ENCODE measurements around the gene CST5.

DNA sequence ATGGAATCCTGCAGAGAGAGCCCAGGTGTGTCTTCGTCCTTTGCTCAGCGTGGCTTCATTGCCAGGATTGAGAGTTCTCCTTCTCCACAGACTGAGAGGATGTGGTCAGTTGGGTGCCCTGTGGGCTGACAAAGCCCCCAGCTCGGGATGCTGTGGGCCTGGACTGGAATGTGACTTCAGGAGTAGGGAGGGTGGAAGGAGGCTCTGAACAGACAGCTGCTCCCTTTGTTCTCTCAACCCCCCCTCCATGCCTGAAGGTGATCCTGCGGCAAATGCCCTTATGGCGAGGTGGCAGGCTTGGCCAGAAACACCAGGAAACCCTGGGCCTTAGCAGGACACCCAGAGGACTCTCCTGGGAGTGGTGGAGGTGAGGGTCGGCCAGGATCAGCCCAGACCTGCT lies 1.8 kb upstream of the CST5 start:
- TF ChIP-seq, protein P1, sequence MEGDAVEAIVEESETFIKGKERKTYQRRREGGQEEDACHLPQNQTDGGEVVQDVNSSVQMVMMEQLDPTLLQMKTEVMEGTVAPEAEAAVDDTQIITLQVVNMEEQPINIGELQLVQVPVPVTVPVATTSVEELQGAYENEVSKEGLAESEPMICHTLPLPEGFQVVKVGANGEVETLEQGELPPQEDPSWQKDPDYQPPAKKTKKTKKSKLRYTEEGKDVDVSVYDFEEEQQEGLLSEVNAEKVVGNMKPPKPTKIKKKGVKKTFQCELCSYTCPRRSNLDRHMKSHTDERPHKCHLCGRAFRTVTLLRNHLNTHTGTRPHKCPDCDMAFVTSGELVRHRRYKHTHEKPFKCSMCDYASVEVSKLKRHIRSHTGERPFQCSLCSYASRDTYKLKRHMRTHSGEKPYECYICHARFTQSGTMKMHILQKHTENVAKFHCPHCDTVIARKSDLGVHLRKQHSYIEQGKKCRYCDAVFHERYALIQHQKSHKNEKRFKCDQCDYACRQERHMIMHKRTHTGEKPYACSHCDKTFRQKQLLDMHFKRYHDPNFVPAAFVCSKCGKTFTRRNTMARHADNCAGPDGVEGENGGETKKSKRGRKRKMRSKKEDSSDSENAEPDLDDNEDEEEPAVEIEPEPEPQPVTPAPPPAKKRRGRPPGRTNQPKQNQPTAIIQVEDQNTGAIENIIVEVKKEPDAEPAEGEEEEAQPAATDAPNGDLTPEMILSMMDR (IDR thresholded peaks at IDR 0.05; ENCODE audit: low read depth, low read length, missing input control): no peak
- TF ChIP-seq TAF1 (conservative IDR thresholded peaks at IDR 0.05): no peak
- no peak for TF ChIP-seq YY1 (IDR thresholded peaks at IDR 0.05)
- TF ChIP-seq, protein P2, sequence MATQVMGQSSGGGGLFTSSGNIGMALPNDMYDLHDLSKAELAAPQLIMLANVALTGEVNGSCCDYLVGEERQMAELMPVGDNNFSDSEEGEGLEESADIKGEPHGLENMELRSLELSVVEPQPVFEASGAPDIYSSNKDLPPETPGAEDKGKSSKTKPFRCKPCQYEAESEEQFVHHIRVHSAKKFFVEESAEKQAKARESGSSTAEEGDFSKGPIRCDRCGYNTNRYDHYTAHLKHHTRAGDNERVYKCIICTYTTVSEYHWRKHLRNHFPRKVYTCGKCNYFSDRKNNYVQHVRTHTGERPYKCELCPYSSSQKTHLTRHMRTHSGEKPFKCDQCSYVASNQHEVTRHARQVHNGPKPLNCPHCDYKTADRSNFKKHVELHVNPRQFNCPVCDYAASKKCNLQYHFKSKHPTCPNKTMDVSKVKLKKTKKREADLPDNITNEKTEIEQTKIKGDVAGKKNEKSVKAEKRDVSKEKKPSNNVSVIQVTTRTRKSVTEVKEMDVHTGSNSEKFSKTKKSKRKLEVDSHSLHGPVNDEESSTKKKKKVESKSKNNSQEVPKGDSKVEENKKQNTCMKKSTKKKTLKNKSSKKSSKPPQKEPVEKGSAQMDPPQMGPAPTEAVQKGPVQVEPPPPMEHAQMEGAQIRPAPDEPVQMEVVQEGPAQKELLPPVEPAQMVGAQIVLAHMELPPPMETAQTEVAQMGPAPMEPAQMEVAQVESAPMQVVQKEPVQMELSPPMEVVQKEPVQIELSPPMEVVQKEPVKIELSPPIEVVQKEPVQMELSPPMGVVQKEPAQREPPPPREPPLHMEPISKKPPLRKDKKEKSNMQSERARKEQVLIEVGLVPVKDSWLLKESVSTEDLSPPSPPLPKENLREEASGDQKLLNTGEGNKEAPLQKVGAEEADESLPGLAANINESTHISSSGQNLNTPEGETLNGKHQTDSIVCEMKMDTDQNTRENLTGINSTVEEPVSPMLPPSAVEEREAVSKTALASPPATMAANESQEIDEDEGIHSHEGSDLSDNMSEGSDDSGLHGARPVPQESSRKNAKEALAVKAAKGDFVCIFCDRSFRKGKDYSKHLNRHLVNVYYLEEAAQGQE (IDR thresholded peaks at IDR 0.05): no peak
- no peak for TF ChIP-seq GABPA (IDR thresholded peaks at IDR 0.05 in 1 of 2, conservative IDR thresholded peaks at IDR 0.05 in 1 of 2)
- TF ChIP-seq, protein P3, sequence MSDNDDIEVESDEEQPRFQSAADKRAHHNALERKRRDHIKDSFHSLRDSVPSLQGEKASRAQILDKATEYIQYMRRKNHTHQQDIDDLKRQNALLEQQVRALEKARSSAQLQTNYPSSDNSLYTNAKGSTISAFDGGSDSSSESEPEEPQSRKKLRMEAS (IDR thresholded peaks at IDR 0.05): no peak
- TF ChIP-seq EGR1 (IDR thresholded peaks at IDR 0.05; ENCODE audit: low read depth in 2 of 2): no peak
